ENCODE data around the gene KIF17.
A peak's percentile ranks its signal among the peaks of the same experiment; 100 is the strongest.
"Not testable (repeated sequence)": the region's sequence is repeated elsewhere in the genome, so short reads cannot be mapped to it uniquely, and the experiment has no call there.

The KIF17 gene

DNA sequence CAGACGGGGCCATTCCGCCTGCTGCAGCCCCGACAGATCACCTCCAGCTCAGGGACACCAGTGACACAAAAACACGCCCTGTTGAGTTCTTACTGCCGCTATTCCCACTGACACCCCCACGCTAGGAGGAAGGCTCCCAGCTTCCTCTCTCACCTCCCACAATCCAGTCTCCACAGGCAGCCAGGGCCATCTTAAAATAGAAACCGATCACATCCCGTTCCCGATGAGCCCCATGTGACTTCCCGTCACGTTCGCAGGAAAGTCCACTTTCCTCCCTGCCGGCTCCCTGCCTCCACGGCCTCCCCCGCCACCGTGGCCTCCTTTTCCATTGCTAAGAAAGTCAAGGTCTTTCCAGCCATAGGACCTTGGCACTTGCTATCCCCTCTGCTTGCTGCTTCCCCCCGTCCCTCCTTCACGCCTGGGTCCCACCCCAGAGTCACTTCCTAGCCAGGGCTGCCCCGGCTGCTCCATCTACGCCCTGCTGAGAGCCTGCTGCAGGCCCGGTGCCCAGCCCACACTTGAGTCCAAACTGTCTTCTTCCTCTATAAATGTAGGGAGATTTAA is 32.6 kb downstream of the KIF17 start:
- no peak for DNase-seq

DNA sequence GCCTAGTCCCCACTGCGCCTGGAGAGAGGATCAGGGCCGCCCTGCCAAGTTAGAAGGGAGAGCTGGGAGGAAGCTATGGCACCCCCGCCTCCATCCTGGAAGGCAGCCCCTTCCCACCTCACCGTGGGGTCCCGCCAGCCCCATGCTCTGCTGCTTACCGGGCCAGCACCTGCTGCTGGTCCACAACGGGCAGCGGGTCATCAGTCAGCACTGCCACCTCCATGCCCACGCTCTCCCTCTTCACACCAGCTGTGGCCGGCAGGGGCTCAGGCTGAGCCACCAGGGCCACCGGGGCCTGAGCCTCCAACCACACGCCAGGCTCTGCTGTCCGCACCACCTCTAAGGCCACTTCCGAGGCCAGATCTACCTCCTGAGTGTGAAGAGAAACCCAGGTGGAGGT is 33.2 kb downstream of the KIF17 start:
- no peak for DNase-seq

DNA sequence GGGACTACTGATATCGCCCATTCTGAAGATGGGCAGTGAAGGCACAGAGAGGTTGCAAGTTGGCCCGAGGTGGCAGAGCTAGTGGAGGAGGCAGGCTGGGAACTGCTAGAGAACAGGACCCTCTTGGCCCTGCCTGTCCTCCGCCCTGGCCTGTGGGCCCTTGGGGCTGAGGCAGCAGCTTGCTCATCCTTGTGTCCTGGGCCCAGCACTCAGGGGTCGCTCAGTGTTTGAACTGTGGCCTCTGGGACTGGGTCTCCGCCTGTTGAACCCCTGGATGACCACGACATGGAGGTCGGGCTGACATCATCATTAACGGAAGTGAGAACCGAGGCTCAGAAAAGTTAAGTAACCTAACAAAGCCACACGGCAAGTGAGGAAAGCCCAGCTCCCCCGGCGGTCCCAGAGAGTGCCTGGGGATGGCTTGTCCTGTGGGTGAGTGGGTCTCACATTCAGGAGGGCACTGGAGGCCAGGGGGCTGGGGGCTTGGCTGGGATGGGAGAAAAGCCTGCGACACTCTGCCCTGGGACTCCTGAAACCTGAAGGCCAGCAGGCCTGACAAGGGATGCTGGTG is 33.7 kb downstream of the KIF17 start:
- no peak for DNase-seq

DNA sequence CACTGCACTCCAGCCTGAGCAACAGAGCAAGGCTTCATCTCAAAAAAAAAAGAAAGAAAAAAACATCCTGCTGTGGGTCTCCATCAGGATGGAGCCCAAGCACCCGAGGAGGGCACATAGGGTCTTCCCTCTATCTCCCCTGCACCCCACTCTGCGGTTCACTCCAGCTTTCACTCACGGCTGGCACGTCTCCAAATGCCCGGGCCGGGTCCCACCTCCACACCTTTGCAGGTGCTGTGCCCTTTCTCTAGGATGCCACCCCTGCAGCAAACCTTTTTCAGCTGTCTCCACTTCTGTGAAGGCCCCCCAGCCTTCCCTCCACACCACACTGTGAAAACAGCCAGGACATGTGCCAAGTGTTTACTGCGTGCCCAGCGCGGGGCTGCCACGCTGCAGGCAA is 34.2 kb downstream of the KIF17 start:
- DNase-seq, result no peak

DNA sequence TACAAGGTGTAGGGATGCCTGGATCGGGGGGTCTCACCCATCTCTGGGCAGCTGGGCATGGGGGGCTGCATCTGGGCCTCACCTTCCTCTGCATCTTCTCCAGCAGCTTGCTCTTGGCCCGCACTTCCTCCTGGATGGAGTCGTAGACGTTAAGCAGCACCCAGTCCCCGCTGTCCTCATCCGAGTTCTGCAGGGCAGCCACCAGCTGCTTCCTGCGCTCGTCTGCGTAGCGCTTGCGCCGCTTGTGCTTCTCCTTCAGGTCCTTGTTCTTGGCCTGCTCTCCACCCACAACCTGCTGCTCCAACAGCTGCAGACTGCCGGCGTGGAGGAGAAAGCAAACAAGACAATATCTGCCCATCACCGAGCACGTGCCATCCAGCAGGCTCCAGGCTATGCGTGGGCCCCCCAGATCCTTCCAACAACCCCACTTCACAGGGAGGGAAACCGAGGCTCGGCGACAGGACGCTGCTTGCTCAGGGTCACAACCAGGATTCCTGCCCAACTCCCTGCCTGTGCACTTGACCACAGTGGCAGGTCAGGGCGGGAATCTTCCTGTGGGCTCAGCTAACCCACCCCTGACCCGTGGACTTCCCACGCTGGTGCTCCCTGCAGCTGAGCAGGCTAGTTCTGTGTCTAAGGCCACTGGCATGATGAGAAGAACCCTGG is 35.1 kb downstream of the KIF17 start:
- DNase-seq, result peak; percentile 85

DNA sequence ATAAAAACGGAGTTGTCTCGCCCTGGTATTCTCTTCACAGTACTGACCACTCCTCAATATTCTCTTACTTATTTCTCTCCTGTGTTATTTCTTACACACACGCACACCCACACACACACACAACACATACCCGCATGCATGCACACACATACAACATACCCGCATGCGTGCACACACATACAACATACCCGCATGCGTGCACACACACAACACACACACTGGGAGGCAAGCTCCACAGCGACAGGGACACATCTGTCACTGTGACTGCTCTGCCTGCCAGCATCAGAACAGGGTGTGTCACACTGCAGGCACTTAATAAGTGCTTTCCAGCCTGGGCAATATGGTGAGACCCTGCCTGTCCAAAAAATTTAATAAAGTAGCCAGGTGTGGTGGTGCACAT is 35.8 kb downstream of the KIF17 start:
- DNase-seq, result no peak

DNA sequence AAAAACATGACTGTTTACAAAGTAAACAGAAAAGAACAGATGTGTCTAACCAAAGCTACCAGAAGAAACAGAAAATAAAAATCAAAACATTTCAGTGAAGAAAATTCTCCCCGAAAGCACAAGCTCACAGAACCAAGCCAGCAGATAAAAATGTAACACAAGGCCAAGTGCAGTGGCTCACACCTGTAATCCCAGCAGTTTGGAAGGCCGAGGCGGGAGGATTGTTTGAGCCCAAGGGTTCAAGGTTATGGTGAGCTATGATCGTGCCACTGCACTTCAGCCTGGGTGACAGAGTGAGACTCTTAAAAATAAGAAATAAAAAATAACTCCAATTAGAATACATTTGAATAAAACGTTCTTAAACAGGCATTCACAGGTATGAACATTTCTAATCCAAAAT is 37.5 kb downstream of the KIF17 start:
- DNase-seq, result no peak

DNA sequence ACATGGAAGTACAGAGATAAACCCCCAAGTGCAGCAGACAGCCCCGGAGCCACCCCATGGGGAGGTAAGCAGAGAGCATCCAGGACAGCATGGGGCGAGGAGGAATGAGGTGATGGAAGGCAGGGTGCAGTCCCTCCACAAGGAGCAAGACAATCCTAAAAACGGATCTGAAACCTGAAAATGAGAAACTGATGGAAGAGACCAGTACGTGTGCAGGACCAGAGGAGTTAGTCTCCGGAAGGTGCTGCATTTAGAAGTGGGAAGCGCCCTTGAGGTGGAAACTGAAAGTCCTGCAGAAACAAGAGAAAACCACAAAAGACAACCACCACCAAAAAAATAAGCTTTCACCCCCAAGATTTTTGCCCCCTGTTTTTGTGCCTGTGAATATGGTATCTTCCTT is 39.2 kb downstream of the KIF17 start:
- DNase-seq, result no peak

DNA sequence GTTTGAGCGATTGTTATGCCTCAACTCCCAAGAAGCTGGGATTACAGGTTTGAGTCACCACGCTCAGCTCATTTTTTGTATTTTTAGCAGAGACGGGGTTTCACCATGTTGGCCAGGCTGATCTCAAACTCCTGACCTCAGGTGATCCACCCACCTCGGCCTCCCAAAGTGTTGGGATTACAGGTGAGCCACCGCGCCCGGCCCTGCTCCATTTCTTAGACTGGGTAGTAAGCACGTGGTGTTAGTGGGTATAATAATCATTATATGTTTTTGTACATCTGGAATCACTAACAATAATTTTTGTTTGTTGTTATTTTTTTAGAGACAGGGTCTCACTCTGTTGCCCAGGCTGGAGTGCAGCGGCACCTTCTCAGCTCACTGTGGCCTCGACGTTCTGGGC is 44.2 kb downstream of the KIF17 start:
- not testable (repeated sequence) for DNase-seq

DNA sequence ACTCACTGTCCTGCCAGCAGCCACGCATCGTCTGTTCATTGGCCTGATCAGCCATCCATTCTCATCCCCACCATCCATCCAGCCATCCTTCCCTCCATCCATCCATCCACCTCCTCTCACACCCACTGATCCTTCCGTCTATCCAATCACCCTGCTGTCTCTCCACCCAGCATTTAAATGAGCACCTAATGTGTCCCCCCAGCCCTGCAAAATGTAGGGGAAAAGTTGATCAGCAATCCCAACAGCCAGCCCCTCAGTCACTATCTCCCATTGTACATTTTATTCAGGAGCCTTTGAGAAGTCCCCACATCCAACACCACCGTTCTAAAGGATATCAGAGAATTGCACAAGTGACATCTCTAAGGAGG is 45.6 kb downstream of the KIF17 start:
- no peak for DNase-seq

DNA sequence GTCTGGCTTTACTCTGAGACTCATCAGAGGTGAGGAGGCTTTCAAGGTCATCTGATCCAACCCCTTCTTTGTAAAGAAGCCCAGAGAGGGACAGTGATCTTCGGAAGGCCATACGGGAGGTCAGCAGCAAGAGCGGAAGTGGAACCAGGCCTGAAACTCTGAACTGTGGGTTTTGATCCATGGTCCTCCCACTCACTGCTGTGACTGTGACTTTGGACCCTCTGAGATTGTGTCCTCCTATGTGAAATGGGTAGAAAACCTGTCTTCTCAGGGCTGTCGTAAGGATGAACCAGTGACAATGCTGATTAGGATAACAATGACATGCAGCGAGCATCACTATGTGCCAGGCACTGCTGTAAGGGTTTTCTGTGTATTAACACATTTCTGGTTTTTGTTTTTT is 46.9 kb downstream of the KIF17 start:
- no peak for DNase-seq

DNA sequence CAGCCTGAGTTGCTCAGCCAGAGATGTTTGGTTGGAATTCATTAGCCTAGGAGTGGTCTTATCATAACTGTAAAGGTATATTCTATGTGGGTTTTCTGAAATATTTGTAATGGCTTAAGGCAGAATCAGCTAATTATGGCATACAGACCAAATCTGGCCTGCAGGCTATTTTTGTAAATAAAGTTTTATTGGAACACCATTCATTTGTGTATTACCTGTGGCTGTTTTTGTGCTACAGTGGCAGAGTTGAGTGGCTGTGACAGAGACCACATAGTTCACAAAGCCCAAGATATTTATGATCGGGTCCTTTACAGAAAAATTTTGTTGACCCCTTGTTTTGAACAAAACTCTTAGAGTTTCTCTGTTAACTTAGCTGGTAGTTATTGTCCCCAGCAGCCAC is 49.2 kb downstream of the KIF17 start:
- no peak for DNase-seq

DNA sequence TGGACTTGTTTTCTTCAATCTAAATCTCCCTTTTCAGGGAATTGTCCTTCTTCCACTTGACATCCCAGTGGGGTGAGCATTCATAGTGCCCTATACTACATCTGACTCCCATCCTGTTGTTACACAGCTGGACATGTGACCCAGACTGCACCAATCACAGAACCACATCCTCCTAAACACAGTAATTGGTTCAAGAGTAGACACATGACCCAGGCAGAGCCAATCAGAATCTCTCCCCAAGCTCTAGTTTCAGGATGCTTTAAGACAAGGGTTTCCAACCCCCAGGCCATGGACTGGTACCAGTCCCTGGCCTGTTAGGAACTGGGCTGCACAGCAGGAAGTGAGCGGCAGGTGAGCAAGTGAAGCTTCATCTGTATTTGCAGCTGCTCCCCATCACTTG is 51.0 kb downstream of the KIF17 start:
- DNase-seq, result peak; percentile 41

DNA sequence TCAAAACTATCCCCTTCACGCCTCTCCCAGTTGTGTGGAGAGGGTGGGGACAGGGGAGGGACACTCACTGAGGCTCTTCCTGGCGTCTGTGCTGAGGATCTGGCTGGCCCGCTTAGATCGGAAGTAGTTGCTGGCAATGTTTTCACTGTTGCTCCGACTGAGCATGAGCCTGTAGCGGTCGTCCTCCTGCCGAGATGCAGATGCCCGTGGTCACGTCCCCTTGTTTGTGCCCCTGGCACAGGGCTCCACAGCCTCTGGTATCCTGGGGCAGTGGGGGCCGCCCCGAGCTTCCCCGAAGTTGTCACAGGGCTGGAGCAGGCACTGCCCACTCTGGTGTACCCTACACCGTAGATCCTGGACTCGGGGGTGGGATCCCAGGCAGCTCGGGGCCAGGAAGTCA is 51.7 kb downstream of the KIF17 start:
- no peak for DNase-seq

DNA sequence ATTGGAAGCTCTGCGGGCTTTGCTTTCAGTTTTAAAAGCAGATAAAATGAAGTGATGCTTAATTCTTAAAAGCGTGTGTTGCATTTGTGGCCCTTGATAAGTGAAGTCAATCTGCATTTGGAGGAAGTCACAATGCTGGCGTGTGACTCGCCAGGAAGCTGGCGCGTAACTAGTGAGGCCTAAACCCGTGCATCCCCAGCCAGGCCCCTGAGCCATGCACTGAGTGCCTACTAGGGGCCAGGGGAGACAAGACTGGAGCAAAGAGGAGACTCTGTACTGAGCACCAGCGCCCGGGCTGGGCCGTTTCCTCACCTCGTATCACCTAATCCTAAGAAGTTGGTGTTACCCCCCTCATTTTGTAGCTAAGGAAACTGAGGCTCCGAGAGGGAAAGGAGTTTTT is 52.1 kb downstream of the KIF17 start:
- no peak for DNase-seq

DNA sequence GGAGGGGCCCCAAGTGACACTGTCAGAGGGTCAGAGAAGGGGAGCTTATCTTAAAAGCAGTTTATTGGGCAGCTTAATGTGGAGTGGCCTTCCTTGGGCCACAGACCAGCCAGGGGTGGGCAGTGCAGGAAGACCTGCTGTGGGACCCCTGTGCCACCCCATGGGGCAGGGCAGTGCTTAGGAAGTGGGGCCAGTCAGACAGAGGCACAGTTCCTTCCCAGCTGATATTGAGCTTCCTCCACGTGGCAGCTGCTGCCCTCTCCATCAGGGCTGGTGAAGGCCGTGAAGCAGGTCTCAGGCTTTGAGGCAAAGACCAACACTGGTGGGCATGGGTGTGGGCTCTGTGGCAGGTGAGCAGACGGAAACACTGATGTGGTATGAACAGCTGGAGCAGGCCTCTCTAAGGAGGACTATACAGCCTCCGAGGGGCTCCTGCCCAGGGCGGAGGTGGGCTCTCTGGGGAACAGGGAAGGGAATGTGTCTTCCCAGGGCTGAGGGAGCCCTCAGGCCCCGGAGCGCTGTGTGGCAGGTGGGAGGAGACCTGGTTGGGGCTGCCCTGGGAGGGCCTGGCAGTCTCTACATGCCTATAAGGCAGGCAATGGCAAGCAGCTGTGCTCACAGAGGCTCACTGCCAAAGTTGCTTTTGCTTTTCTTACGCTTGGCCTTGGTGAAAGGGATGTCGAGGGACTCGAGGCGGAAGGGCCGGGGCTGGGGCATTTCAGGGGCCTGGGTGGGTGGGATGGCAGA is 53.7 kb downstream of the KIF17 start:
- DNase-seq, result no peak

DNA sequence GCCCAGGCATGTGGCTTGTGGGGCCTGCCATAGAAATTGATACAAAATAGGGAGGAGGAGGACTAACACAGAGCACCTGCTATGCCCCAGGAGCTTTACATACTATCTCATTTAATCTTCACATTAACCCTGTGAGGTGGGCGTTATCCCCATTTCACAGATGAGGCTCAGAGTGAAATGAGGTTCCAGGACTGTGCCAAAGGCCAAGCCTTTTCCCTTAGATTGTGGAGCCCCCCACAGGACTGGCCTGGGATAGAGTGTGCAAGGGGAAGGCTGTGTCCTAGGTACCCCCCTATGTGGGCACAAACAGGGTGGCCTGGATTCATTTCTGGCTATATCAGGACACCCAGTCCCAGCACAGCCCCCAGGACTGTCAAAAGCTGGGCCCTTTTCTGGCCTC is 54.4 kb downstream of the KIF17 start:
- DNase-seq, result no peak

DNA sequence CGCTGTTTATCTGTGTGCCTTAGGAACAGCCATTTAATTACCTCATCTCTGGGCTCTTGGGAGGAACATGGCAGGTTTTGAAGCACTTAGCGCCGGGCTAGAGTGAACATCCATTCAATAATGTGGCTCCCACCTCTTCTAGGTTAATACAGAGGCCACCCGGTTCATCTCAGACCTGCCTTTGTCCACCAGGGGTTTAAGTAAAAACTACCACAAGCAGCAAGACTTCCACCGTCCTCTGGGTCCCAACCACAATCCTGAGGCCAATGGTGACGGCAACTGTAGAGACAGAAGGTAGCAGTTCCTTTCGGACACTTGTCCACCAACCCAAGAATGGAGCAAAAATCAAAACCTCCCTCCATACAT is 55.7 kb downstream of the KIF17 start:
- peak; percentile 39 for DNase-seq

DNA sequence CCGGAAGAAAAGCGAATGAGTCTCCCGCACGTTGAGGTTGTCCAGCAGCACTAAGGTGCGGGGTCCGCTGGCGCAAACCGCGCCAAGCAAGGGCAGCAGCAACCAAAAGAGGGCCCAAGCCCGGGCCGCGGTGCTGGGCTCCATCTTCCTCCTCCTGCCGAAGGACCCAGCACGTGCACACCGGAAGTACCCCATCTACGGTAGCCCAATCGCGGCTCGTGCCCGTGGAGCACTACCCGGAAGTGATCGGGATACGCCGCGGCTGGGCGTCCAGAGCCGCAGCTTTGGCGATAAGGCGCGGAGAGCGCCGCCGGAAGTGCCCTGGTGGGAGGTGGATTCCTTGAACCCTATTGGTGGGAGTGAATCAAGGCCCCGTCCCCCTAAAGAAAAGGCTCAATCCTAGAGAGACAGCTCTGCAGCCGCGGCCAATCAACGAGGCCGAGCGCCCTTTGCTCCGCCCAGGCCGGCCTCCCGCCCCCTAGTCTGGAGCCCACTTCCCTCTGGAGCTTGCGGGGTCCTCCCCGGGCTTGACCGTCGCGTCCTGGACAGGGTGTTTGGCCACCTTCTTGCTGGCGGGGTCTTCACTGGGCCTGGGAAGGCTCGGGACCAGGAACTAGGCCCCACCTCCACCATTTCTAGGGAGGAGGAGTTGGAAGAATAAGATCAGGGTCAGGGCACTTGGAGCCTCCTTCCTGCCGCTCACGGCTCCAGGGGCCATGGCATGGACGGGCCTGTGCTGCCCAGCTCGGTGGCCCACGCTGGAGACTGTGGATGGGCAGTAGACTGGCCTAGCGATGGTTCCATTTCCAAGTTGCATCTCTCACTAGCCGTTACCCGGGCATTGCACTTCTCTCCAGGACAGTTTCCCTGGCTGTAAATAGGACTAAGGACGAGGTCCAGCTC is 56.3 kb downstream of the KIF17 start, which contains the start of gene DDOST:
Gene DDOST, minus strand, starts transcription at position 163 of the 903 bp plus-strand sequence. Its CDS starts 19 bp downstream, at position 144.
- peak; percentile 100 for DNase-seq

DNA sequence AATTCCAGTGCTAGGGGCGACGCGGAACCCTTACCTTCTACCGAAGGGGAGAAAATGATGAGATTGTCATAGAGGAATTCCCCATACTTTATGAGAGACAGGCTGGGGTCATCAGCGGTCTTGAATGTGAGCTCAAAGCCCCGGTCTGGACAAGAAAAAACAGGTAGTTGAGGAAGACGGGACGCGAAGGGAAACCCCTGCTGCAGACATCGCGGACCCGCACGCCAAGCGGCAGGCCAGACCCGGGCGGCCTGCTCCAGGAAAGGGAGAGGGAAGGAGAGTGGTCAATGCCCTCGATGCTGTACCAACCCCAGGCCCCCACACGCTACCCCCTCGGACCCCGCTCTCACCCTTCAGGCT is 57.0 kb downstream of the KIF17 start:
- no peak for DNase-seq

DNA sequence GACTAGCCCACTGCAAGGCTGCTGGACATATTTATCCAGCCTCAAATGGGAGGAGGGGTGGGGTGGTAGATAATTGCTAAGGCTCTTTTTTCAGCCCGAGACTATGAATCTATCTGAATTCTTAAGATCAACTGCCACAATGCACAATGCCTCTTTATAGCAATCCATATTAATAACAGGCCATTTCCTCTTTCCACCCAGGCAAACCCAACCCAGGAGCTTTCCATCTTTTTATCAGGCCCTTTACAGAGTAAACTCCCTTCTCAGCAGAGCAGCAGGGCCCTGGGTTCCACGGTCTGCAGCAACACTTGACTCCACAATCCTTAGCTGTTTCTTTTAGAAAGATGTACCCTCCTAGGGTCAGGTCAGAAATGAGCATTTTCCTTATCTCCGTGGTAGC is 57.4 kb downstream of the KIF17 start:
- no peak for DNase-seq

DNA sequence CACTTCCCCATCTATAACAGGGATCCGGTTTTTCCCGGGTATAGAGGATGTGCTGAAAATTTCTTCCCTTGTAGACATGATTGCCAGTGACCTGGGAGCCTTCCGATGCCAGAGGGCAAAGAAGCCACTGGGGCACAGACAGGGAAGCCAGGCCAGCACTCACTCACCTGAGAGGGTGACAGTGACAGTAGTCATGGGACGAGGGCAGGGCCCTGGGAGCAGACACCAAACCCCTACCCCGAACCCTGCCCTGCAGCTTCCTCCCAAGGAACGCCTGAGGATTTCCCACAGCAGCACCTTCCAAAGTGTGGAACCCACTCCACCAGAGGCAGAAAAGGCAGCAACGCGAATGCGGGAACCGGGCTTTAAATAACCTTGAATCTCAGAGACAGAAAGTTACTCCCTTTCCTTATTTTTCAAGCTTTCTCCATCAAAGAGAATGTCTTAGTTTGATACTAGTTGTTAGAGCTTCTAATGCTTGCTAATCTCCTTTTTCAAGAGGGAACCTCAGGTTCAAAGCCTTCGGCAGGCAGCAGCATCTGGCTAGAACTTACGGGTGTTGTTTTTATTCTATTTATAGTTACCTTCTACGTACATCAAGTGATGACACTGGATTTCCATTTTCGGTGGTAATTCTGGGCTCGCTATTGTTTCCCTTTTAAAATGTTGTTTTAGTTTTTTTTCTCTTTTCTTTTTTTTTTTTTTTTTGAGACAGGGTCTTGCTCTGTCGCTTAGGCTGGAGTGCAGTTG is 59.5 kb downstream of the KIF17 start:
- no peak for DNase-seq
